CD4-positive, alpha-beta memory T cell (primary cell): ENCODE measurements around the gene RGS9BP. TPM values are rescaled to one million over a fixed set of nuclear protein-coding genes. Genes with fewer than 3 reads are reported as not detected.
"Not testable (repeated sequence)": the region's sequence is repeated elsewhere in the genome, so short reads cannot be mapped to it uniquely, and the experiment has no call there.

Experiments
- CTCF ChIA-PET: fragments of 350-600 bp; sonication (Branson Sonifier 250); formaldehyde crosslinking; loops from one replicate; lab custom pipeline; 2021; ENCODE audit warnings: inconsistent platforms; ENCODE audit not compliant: partially characterized antibody; lab: Charles Lee
- POLR2A ChIA-PET: fragments of 350-600 bp; sonication (Branson Sonifier 250); formaldehyde crosslinking; loops from one replicate; lab custom pipeline; 2021; ENCODE audit not compliant: partially characterized antibody; lab: Charles Lee
- DNase-seq, 5 donors: peaks; one replicate each; pipeline versions ENCODE4 v3.0.0 to v3.0.0-alpha.2; 2020 to 2022; ENCODE audit warnings: mixed read lengths in 1 of 5
- H3K27ac ChIP-seq: one replicate; pipeline ENCODE4 v1.7.0; 2013; ENCODE audit warnings: low read depth, low read length
- H3K27me3 ChIP-seq: 2 replicates; pipeline ENCODE4 v1.7.0; 2013; ENCODE audit warnings: mild to moderate bottlenecking, low read length, moderate library complexity; ENCODE audit not compliant: insufficient read depth
- H3K36me3 ChIP-seq: 2 replicates; pipeline ENCODE4 v1.7.0; 2013; ENCODE audit warnings: mild to moderate bottlenecking, low read length, moderate library complexity; ENCODE audit not compliant: insufficient read depth
- H3K4me1 ChIP-seq: 2 replicates; pipeline ENCODE4 v1.7.0; 2013; ENCODE audit warnings: mild to moderate bottlenecking, low read length, moderate library complexity; ENCODE audit not compliant: insufficient read depth
- H3K4me3 ChIP-seq, 2 donors: one replicate each; pipeline ENCODE4 v1.7.0; 2013; ENCODE audit warnings: low read length in 2 of 2, mild to moderate bottlenecking in 1 of 2
- H3K9me3 ChIP-seq, 2 donors: one replicate each; pipeline ENCODE4 v1.7.0; 2013; ENCODE audit warnings: low read length in 2 of 2, control low read depth in 1 of 2; ENCODE audit not compliant: control insufficient read depth in 1 of 2
- H3K27ac Mint-ChIP-seq, 7 donors: one replicate each; pipeline ENCODE4 v1.8.0; 2020 to 2021; ENCODE audit warnings: mixed read lengths in 7 of 7, mild to moderate bottlenecking in 6 of 7, inconsistent platforms in 3 of 7, moderate library complexity in 3 of 7
- H3K27me3 Mint-ChIP-seq, 2 donors: one replicate each; pipeline ENCODE4 v1.8.0; 2020 to 2021; ENCODE audit warnings: mixed read lengths in 2 of 2
- H3K36me3 Mint-ChIP-seq, 2 donors: one replicate each; pipeline ENCODE4 v1.8.0; 2020 to 2021; ENCODE audit warnings: mixed read lengths in 2 of 2, inconsistent platforms in 1 of 2, mild to moderate bottlenecking in 1 of 2
- H3K4me1 Mint-ChIP-seq, 4 donors: one replicate each; pipeline ENCODE4 v1.8.0; 2020 to 2021; ENCODE audit warnings: mixed read lengths in 4 of 4, mild to moderate bottlenecking in 1 of 4
- H3K4me3 Mint-ChIP-seq, 8 donors: one replicate each; pipeline ENCODE4 v1.8.0; 2020 to 2021; ENCODE audit warnings: mixed read lengths in 8 of 8, mild to moderate bottlenecking in 7 of 8, moderate library complexity in 6 of 8, inconsistent platforms in 3 of 8
- H3K9me3 Mint-ChIP-seq, 8 donors: one replicate each; pipeline ENCODE4 v1.8.0; 2020 to 2021; ENCODE audit warnings: mixed read lengths in 8 of 8, mild to moderate bottlenecking in 5 of 8, inconsistent platforms in 3 of 8, moderate library complexity in 1 of 8
- intact Hi-C: fragments of 100-400 bp; cut with micrococcal nuclease; formaldehyde crosslinking; loops from one replicate; pipeline ENCODE4 v1.15.1; 2023
- polyA plus RNA-seq, 2 donors: library from polyadenylated mRNA; unstranded; fragments of 300-500 nt; fragmentation: Illumina TruSeq; gene quantifications; one replicate each; pipeline ENCODE4 v1.2.3, GENCODE V29; 2021
- total RNA-seq, 2 experiments: library from RNA; stranded (reverse); gene quantifications; one replicate each; pipeline ENCODE4 v1.2.3, GENCODE V29; 2021

RGS9BP gene
- total and polyA plus RNA-seq, 4 experiments from 2014 or later: 0.08 to 0.89 (median 0.39) TPM

GRCh38 chr19:32693151-32694108 is 17.8 kb downstream of the RGS9BP start:
- not testable (repeated sequence) for H3K27me3 Mint-ChIP-seq
- peaks cover 28 to 29% of the 10 kb centered on the region in 2 donors for H3K36me3 Mint-ChIP-seq

DNA sequence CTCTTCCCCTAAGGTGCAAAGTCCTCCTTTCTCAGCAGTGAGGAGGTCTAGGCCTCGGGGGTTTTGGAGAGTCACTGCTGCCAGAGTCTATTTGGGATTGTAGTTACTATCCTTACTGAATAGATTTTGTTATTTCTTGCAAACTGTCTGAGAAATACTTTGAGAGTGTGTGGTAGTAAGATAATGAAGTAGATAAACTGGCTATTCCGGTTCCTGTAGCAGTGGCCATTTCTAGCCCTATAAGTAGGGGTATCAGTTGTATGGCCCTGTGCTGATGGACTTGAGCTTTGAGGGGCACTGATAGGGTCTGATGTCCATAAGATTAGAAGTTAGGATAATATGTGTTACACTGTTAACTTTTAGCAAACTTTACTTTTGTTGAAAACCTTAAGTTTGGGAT is 18.7 kb downstream of the RGS9BP start:
- H3K27ac ChIP-seq, H3K27me3 Mint-ChIP-seq, H3K9me3 ChIP-seq, H3K36me3 ChIP-seq, H3K27me3 ChIP-seq, H3K9me3 Mint-ChIP-seq, CTCF ChIA-PET, DNase-seq, H3K4me3 ChIP-seq: not testable (repeated sequence)
- peak overlapping the region; percentile 19 to 92 (median 76) for H3K27ac Mint-ChIP-seq
- POLR2A ChIA-PET: interaction anchor here (1.1 kb wide), 1 partner anchor 277 kb away, joined by 7 read pairs; the partner anchor contains the start of genes CEP89 and FAAP24
- peaks cover 36 to 38% of the 10 kb centered on the region in 2 donors for H3K36me3 Mint-ChIP-seq
- H3K4me1 ChIP-seq: peaks cover 51% of the 10 kb centered on the region
- intact Hi-C loops: loop anchor here (5.0 kb wide), 2 partner anchors 388 to 483 kb away; partner anchors contain the start of gene GPATCH1
- H3K4me1 Mint-ChIP-seq: peaks cover 51 to 79% (median 66%) of the 10 kb centered on the region in 4 donors
- peak overlapping the region; percentile 90 to 94 (median 92) for H3K4me3 Mint-ChIP-seq

More at GRCh38 chr19:32693151-32694108, 17.8 kb downstream of the RGS9BP start:
- DNase-seq: peak in 3 of 5 donors; percentile 11 to 51 (median 21)
- H3K9me3 ChIP-seq, H3K36me3 ChIP-seq, H3K27me3 ChIP-seq, H3K9me3 Mint-ChIP-seq: not testable (repeated sequence)
- H3K27ac ChIP-seq: peak overlapping the region; percentile 63
- H3K4me3 ChIP-seq: peak overlapping the region; percentile 85 to 89
- intact Hi-C loops: loop anchor here (5.0 kb wide), 2 partner anchors 389 to 484 kb away; partner anchors contain the start of gene GPATCH1
- H3K4me3 Mint-ChIP-seq: peak overlapping the region; percentile 90 to 94 (median 92)
- POLR2A ChIA-PET: interaction anchor here (0.9 to 1.6 kb wide), 5 partner anchors 18 to 278 kb away, joined by 3 to 14 read pairs (median 4); partner anchors contain the start of genes ANKRD27, CEP89, FAAP24 and PDCD5
- peaks cover 48 to 70% (median 61%) of the 10 kb centered on the region in 4 donors for H3K4me1 Mint-ChIP-seq
- CTCF ChIA-PET: interaction anchor here (0.6 to 1.4 kb wide), 3 partner anchors 12 to 94 kb away, joined by 3 to 7 read pairs (median 3); no protein-coding TSS in a partner anchor
- peak overlapping the region; percentile 80 to 95 (median 93) for H3K27ac Mint-ChIP-seq
- peaks cover 51% of the 10 kb centered on the region for H3K4me1 ChIP-seq

GRCh38 chr19:32694851-32695250 is 19.2 kb downstream of the RGS9BP start:
- peaks cover 39 to 43% of the 10 kb centered on the region in 2 donors for H3K36me3 Mint-ChIP-seq
- H3K27me3 ChIP-seq, CTCF ChIA-PET, DNase-seq, H3K36me3 ChIP-seq, H3K9me3 Mint-ChIP-seq, H3K27me3 Mint-ChIP-seq, H3K4me3 ChIP-seq, POLR2A ChIA-PET, H3K9me3 ChIP-seq, H3K27ac ChIP-seq: not testable (repeated sequence)
- peak overlapping the region; percentile 20 to 94 (median 92) for H3K4me3 Mint-ChIP-seq
- H3K4me1 ChIP-seq: peaks cover 51% of the 10 kb centered on the region
- H3K27ac Mint-ChIP-seq: peak overlapping the region in 5 of 7 donors; percentile 19 to 80 (median 64)
- H3K4me1 Mint-ChIP-seq: peaks cover 54 to 81% (median 67%) of the 10 kb centered on the region in 4 donors
- intact Hi-C loops: loop anchor here (5.0 kb wide), 2 partner anchors 387 to 482 kb away; partner anchors contain the start of gene GPATCH1

- H3K4me1 ChIP-seq: peaks cover 51% of the 10 kb centered on the region
- H3K9me3 ChIP-seq, H3K27me3 ChIP-seq, CTCF ChIA-PET, intact Hi-C loops, H3K36me3 ChIP-seq, H3K27ac ChIP-seq, H3K9me3 Mint-ChIP-seq, DNase-seq, H3K27me3 Mint-ChIP-seq, POLR2A ChIA-PET, H3K4me3 ChIP-seq: not testable (repeated sequence)
- Mint-ChIP-seq H3K27ac (peak overlapping the region in 5 of 7 donors; percentile 39 to 84 (median 69)), H3K4me3 (peak overlapping the region; percentile 2 to 79 (median 66)), H3K36me3 (peaks cover 43 to 50% of the 10 kb centered on the region in 2 donors), H3K4me1 (peaks cover 54 to 87% (median 68%) of the 10 kb centered on the region in 4 donors)
Measured at GRCh38 chr19:32695506-32695905, 19.9 kb downstream of the RGS9BP start.

GRCh38 chr19:32696771-32697170 is 21.1 kb downstream of the RGS9BP start:
- Mint-ChIP-seq H3K4me3 (peak overlapping the region in 1 of 8 donors; percentile 33), H3K4me1 (peaks cover 52 to 84% (median 62%) of the 10 kb centered on the region in 4 donors), H3K27ac (peak overlapping the region in 1 of 7 donors; percentile 41), H3K36me3 (peaks cover 49 to 56% of the 10 kb centered on the region in 2 donors)
- H3K27me3 ChIP-seq, DNase-seq, H3K27me3 Mint-ChIP-seq, H3K36me3 ChIP-seq, intact Hi-C loops, CTCF ChIA-PET, H3K4me3 ChIP-seq, POLR2A ChIA-PET, H3K27ac ChIP-seq, H3K9me3 ChIP-seq, H3K9me3 Mint-ChIP-seq: not testable (repeated sequence)
- H3K4me1 ChIP-seq: peaks cover 46% of the 10 kb centered on the region

- H3K27me3 Mint-ChIP-seq, H3K27me3 ChIP-seq, H3K9me3 ChIP-seq, intact Hi-C loops, POLR2A ChIA-PET, H3K4me3 ChIP-seq, H3K27ac Mint-ChIP-seq, H3K27ac ChIP-seq, H3K36me3 ChIP-seq, DNase-seq: not testable (repeated sequence)
- Mint-ChIP-seq H3K36me3 (peaks cover 50 to 83% of the 10 kb centered on the region in 2 donors), H3K4me1 (peaks cover 29 to 62% (median 45%) of the 10 kb centered on the region in 4 donors), H3K4me3 (peak overlapping the region in 1 of 8 donors; percentile 8), H3K9me3 (peaks cover 0 to 20% (median 9%) of the 10 kb centered on the region in 8 donors)
- CTCF ChIA-PET: interaction anchor here (1.2 kb wide), 2 partner anchors 9 to 276 kb away, joined by 3 to 4 read pairs; no protein-coding TSS in a partner anchor
- peaks cover 22% of the 10 kb centered on the region for H3K4me1 ChIP-seq
Measured at GRCh38 chr19:32700129-32700528, 24.5 kb downstream of the RGS9BP start.
